GM23338 (cell line): ENCODE data around the gene SH3TC1. TPM values are rescaled to one million over a fixed set of nuclear protein-coding genes. Genes with fewer than 3 reads are reported as not detected.

Experiments
- ATAC-seq: fragments of 200-7000 bp; cut with Tn5 transposase; 3 replicates; pipeline ENCODE4 v1.9.1; 2020
- DNase-seq: peaks from one replicate; pipeline ENCODE4 v3.0.0-alpha.2; 2015; ENCODE audit warnings: low spot score
- H2AFZ ChIP-seq: fragments of 200-600 bp; sonication (generic); 2 replicates; pipeline ENCODE4 v1.8.0; 2016; ENCODE audit warnings: antibody characterized with exemption, mild to moderate bottlenecking, moderate library complexity
- H3F3A ChIP-seq: fragments of 200-600 bp; sonication (generic); replicated peaks from 2 replicates; pipeline ENCODE4 v1.8.0; 2017; ENCODE audit warnings: antibody characterized with exemption, mixed run types, low read depth
- H3K27ac ChIP-seq: fragments of 200-600 bp; sonication (generic); 2 replicates; pipeline ENCODE4 v1.6.1; 2016; ENCODE audit warnings: low read depth
- H3K27me3 ChIP-seq: fragments of 200-600 bp; sonication (generic); 2 replicates; pipeline ENCODE4 v1.8.0; 2016; ENCODE audit warnings: mild to moderate bottlenecking, mixed run types, moderate library complexity; ENCODE audit not compliant: insufficient read depth
- H3K36me3 ChIP-seq: fragments of 200-600 bp; sonication (generic); 2 replicates; pipeline ENCODE4 v1.8.0; 2016; ENCODE audit warnings: mild to moderate bottlenecking; ENCODE audit not compliant: insufficient read depth
- H3K4me1 ChIP-seq: fragments of 200-600 bp; sonication (generic); 2 replicates; pipeline ENCODE4 v1.8.0; 2016; ENCODE audit warnings: mild to moderate bottlenecking, moderate library complexity; ENCODE audit not compliant: insufficient read depth
- H3K4me2 ChIP-seq: fragments of 200-600 bp; sonication (generic); 2 replicates; pipeline ENCODE4 v1.7.1; 2017; ENCODE audit warnings: mixed run types
- H3K4me3 ChIP-seq: fragments of 200-600 bp; sonication (generic); 2 replicates; pipeline ENCODE4 v1.6.1; 2016; ENCODE audit warnings: mixed run types
- H3K79me2 ChIP-seq: fragments of 200-600 bp; sonication (generic); replicated peaks from 2 replicates; pipeline ENCODE4 v1.8.0; 2017; ENCODE audit warnings: mild to moderate bottlenecking; ENCODE audit not compliant: insufficient read depth
- H3K9me2 ChIP-seq: fragments of 200-600 bp; sonication (generic); 2 replicates; pipeline ENCODE4 v1.8.0; 2017; ENCODE audit not compliant: insufficient read depth
- H4K20me1 ChIP-seq: fragments of 200-600 bp; sonication (generic); replicated peaks from 2 replicates; pipeline ENCODE4 v1.8.0; 2017; ENCODE audit warnings: mild to moderate bottlenecking; ENCODE audit not compliant: insufficient read depth
- H3K27ac Mint-ChIP-seq: 2 replicates; pipeline ENCODE4 v1.8.0; 2020; ENCODE audit warnings: inconsistent platforms, mild to moderate bottlenecking, moderate library complexity, mixed read lengths
- H3K27me3 Mint-ChIP-seq: 3 replicates; pipeline ENCODE4 v1.8.0; 2022; ENCODE audit warnings: low read depth, mild to moderate bottlenecking, moderate library complexity, mixed read lengths, inconsistent platforms; ENCODE audit not compliant: insufficient read depth, poor library complexity
- H3K36me3 Mint-ChIP-seq: 3 replicates; pipeline ENCODE4 v1.8.0; 2021; ENCODE audit warnings: low read depth, mild to moderate bottlenecking, inconsistent platforms, moderate library complexity, mixed read lengths
- H3K4me1 Mint-ChIP-seq: 3 replicates; pipeline ENCODE4 v1.8.0; 2020; ENCODE audit warnings: mild to moderate bottlenecking, inconsistent platforms, mixed read lengths
- H3K4me3 Mint-ChIP-seq: 3 replicates; pipeline ENCODE4 v1.8.0; 2021; ENCODE audit warnings: moderate library complexity, mild to moderate bottlenecking, inconsistent platforms, mixed read lengths
- H3K9me3 Mint-ChIP-seq: 3 replicates; pipeline ENCODE4 v1.8.0; 2020; ENCODE audit warnings: moderate library complexity, mild to moderate bottlenecking, inconsistent platforms, mixed read lengths
- CREB1 ChIP-seq: fragments of 250-450 bp; sonication (Bioruptor Pico); IDR thresholded peaks from 2 replicates; pipeline ENCODE4 v1.5.0; 2020; ENCODE audit warnings: low read depth, mild to moderate bottlenecking, moderate library complexity
- EZH2 ChIP-seq: fragments of 200-600 bp; sonication (generic); IDR thresholded peaks from one replicate; pipeline ENCODE4 v1.8.0; 2017; ENCODE audit warnings: antibody characterized with exemption, mild to moderate bottlenecking, low read depth; ENCODE audit not compliant: unreplicated experiment
- EZH2phosphoT487 ChIP-seq: fragments of 200-600 bp; sonication (generic); IDR thresholded peaks from one replicate; pipeline ENCODE4 v1.8.1; 2018; ENCODE audit warnings: antibody characterized with exemption; ENCODE audit not compliant: unreplicated experiment
- JUNB ChIP-seq: IDR thresholded peaks from one replicate; pipeline ENCODE4 v1.6.1; 2016; ENCODE audit warnings: antibody characterized with exemption; ENCODE audit not compliant: unreplicated experiment
- NANOG ChIP-seq: IDR thresholded peaks from 2 replicates; pipeline ENCODE4 v1.6.1; 2016; ENCODE audit warnings: antibody characterized with exemption, borderline replicate concordance
- POLR2AphosphoS5 ChIP-seq: IDR thresholded peaks from 2 replicates; pipeline ENCODE4 v1.6.1; 2016; ENCODE audit warnings: antibody characterized with exemption, low read depth
- ZNF114 ChIP-seq: fragments of 250-450 bp; sonication (Bioruptor Pico); IDR thresholded peaks from 2 replicates; pipeline ENCODE4 v1.5.0; 2020; ENCODE audit warnings: mild to moderate bottlenecking, moderate library complexity
- ZNF331 ChIP-seq: fragments of 250-450 bp; sonication (Bioruptor Pico); IDR thresholded peaks from 2 replicates; pipeline ENCODE4 v1.5.0; 2020; ENCODE audit warnings: low read depth, mild to moderate bottlenecking, moderate library complexity
- polyA plus RNA-seq: library from polyadenylated mRNA; unstranded; fragments of >200 nt; fragmentation: Nextera tagmentation; extraction: Ambion mirVana; gene quantifications from 2 replicates; pipeline ENCODE4 v1.2.1, GENCODE V29; 2016
- total RNA-seq: library from RNA; depleted of rRNA; stranded (reverse); fragments of >200 nt; shearing (Covaris generic); gene quantifications from 2 replicates; pipeline ENCODE4 v1.2.3, GENCODE V29; 2014
- TF ChIP-seq, protein P1 (sequence below): IDR thresholded peaks from 2 replicates; pipeline ENCODE4 v1.6.1; 2016; ENCODE audit warnings: antibody characterized with exemption

SH3TC1 gene
- total and polyA plus RNA-seq, 2 experiments from 2014 or later: 0.07 TPM; not detected in 1

DNA sequence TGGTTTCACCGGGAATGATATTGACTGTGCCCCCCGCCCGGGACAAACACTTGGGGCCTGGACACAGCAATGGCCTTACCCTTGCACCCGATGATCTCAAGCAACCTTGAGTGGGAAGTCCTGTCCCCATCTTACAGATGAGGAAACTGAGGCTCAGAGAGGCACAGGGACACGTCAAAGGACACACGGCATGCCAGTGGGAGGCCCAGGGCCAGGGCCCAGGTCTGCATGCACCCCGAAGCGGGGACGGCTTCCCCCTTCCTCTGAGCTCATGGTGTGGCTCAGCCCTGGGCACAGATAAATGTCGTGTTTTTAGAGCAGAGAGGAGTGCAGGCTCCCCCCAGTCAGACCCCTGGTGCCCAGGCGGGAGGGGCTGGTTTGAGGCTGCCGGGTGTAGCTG is 36.6 kb downstream of the SH3TC1 start:
- H3K27ac Mint-ChIP-seq: no peak overlapping the region
- Histone ChIP-seq H3K4me1 (no peaks in the 10 kb centered on the region), H3K27ac (no peak overlapping the region), H3K4me2 (no peak overlapping the region), H3K4me3 (no peak overlapping the region), H3K36me3 (no peaks in the 10 kb centered on the region), H4K20me1 (no peaks in the 10 kb centered on the region), H3K9me2 (no peaks in the 10 kb centered on the region), H3K27me3 (no peaks in the 10 kb centered on the region), H3F3A (no peaks in the 10 kb centered on the region), H3K79me2 (no peaks in the 10 kb centered on the region), H2AFZ (no peak overlapping the region)
- TF ChIP-seq NANOG: no peak
- TF ChIP-seq, protein P1, sequence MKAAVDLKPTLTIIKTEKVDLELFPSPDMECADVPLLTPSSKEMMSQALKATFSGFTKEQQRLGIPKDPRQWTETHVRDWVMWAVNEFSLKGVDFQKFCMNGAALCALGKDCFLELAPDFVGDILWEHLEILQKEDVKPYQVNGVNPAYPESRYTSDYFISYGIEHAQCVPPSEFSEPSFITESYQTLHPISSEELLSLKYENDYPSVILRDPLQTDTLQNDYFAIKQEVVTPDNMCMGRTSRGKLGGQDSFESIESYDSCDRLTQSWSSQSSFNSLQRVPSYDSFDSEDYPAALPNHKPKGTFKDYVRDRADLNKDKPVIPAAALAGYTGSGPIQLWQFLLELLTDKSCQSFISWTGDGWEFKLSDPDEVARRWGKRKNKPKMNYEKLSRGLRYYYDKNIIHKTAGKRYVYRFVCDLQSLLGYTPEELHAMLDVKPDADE: no peak
- TF ChIP-seq ZNF331: no peak
- TF ChIP-seq JUNB: no peak
- no peak for TF ChIP-seq POLR2AphosphoS5
- no peak overlapping the region for H3K4me3 Mint-ChIP-seq
- H3K4me1 Mint-ChIP-seq: no peaks in the 10 kb centered on the region
- ATAC-seq (no peak), DNase-seq (no peak)
- no peaks in the 10 kb centered on the region for H3K36me3 Mint-ChIP-seq
- H3K27me3 Mint-ChIP-seq: peaks cover 5% of the 10 kb centered on the region
- H3K9me3 Mint-ChIP-seq: no peaks in the 10 kb centered on the region

DNA sequence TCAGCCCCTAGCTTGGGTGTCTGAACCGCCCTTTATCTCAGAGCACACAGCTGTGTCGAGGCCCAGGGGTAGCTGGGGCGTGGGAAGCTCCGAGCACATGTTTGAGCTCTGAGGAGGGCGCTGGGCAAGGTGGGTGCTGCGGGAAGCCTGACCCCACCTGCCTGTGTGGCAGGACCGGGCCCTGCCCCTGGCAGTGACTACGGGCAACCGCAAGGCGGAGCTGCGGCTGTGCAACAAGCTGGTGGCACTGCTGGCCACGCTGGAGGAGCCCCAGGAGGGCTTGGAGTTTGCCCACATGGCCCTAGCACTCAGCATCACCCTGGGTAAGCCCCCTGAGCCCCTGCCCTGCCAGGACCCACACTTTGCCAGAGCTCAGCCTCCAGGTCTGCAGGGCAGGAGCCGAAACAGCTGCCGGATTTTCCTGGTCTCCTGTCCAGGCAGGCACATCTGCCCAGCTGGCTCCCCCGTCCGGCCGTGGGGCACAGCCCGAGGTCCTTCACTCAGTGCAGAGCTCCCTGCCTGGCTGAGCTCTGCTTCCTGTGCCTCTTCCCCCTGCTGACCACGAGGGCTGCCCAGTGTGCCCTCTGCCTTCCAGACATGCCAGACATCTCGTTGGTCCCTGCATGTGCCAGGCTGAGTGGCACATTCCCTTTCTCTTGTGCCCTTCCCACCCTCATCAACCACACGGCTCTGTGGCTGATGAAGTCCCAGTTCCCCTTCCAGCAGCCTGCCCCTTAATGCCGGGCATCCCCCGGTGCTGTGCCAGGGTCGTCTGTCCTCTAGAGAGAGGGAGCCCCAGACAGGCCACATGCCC is 37.2 kb downstream of the SH3TC1 start:
- H4K20me1 ChIP-seq: no peaks in the 10 kb centered on the region
- no peak overlapping the region for H2AFZ ChIP-seq
- no peaks in the 10 kb centered on the region for H3K79me2 ChIP-seq
- H3K4me1 Mint-ChIP-seq: no peaks in the 10 kb centered on the region
- no peak overlapping the region for H3K27ac ChIP-seq
- H3K36me3 Mint-ChIP-seq: no peaks in the 10 kb centered on the region
- TF ChIP-seq EZH2phosphoT487: no peak
- H3K4me1 ChIP-seq: no peaks in the 10 kb centered on the region
- H3K27me3 ChIP-seq: no peaks in the 10 kb centered on the region
- H3K9me2 ChIP-seq: no peaks in the 10 kb centered on the region
- DNase-seq: no peak
- H3K27ac Mint-ChIP-seq: no peak overlapping the region
- H3F3A ChIP-seq: no peaks in the 10 kb centered on the region
- H3K9me3 Mint-ChIP-seq: no peaks in the 10 kb centered on the region
- no peak overlapping the region for H3K4me3 ChIP-seq
- no peak overlapping the region for H3K4me3 Mint-ChIP-seq
- H3K4me2 ChIP-seq: no peak overlapping the region
- H3K36me3 ChIP-seq: no peaks in the 10 kb centered on the region
- H3K27me3 Mint-ChIP-seq: peaks cover 1% of the 10 kb centered on the region
- no peak for ATAC-seq

DNA sequence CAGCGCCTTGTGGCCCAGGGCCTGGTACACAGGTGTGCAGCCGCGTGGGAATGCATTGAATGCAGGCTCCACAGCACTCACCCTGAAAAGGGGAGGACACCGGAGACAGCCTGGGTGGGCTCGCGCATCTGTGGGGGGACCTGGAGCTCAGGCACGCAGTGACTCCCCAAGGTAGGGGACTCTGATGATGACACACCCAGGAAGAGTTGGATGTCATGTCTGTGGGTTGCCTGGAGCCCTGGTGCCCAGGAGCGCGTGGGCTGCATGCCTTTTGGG is 37.8 kb downstream of the SH3TC1 start:
- Mint-ChIP-seq H3K9me3 (no peaks in the 10 kb centered on the region), H3K4me1 (no peaks in the 10 kb centered on the region), H3K27ac (no peak overlapping the region), H3K36me3 (no peaks in the 10 kb centered on the region), H3K4me3 (no peak overlapping the region), H3K27me3 (peaks cover 1% of the 10 kb centered on the region)
- H3K36me3 ChIP-seq: no peaks in the 10 kb centered on the region
- H3K27ac ChIP-seq: no peak overlapping the region
- no peaks in the 10 kb centered on the region for H3K4me1 ChIP-seq
- H3K4me2 ChIP-seq: no peak overlapping the region
- no peak for ATAC-seq
- no peak overlapping the region for H3K4me3 ChIP-seq
- DNase-seq: no peak
- H2AFZ ChIP-seq: no peak overlapping the region
- no peaks in the 10 kb centered on the region for H3F3A ChIP-seq
- no peaks in the 10 kb centered on the region for H3K79me2 ChIP-seq
- no peaks in the 10 kb centered on the region for H4K20me1 ChIP-seq
- TF ChIP-seq ZNF331 (no peak), NANOG (no peak), CREB1 (CRISPR knock-in tag) (no peak), POLR2AphosphoS5 (no peak), JUNB (no peak), EZH2 (no peak), ZNF114 (no peak)
- TF ChIP-seq, protein P1: no peak
- H3K27me3 ChIP-seq: no peaks in the 10 kb centered on the region
- no peaks in the 10 kb centered on the region for H3K9me2 ChIP-seq
